Measurements from ENCODE around the gene NDUFC2. TPM values are rescaled to one million over a fixed set of nuclear protein-coding genes. Genes with fewer than 3 reads are reported as not detected.
"Not testable (repeated sequence)": the region's sequence is repeated elsewhere in the genome, so short reads cannot be mapped to it uniquely, and the experiment has no call there.

NDUFC2 gene
- total RNA-seq, 2 experiments from 2014 or later, result 180 to 183 TPM

- CTCF ChIA-PET, result interaction anchor here (0.8 to 2.7 kb wide), 7 partner anchors 9 to 71 kb away, joined by 3 to 14 read pairs (median 11); partner anchors contain the start of gene INTS4
- Mint-ChIP-seq H3K4me1 (ENCODE audit: low read depth) (peaks cover 16% of the 10 kb centered on the region), H3K4me3 (no peak overlapping the region), H3K27me3 (ENCODE audit: low read depth) (no peaks in the 10 kb centered on the region), H3K27ac (no peak overlapping the region), H3K36me3 (ENCODE audit: low read depth) (no peaks in the 10 kb centered on the region), H3K9me3 (no peaks in the 10 kb centered on the region)
- intact Hi-C loops (cut with micrococcal nuclease), result no loop called here
- no peak for DNase-seq
These were observed 35.0 kb downstream of the NDUFC2 start for GRCh38 chr11:78044706-78045105.

GRCh38 chr11:78041843-78042440, 37.7 kb downstream of the NDUFC2 start:
- Mint-ChIP-seq H3K27ac (no peak overlapping the region), H3K4me3 (no peak overlapping the region), H3K4me1 (ENCODE audit: low read depth) (peaks cover 20% of the 10 kb centered on the region), H3K36me3 (ENCODE audit: low read depth) (no peaks in the 10 kb centered on the region), H3K9me3 (no peaks in the 10 kb centered on the region), H3K27me3 (ENCODE audit: low read depth) (no peaks in the 10 kb centered on the region)
- no peak for DNase-seq
- CTCF ChIA-PET, result no interaction called here
- intact Hi-C loops (cut with micrococcal nuclease), result no loop called here

GRCh38 chr11:78041380-78041719, 38.3 kb downstream of the NDUFC2 start:
- H3K9me3 Mint-ChIP-seq; H3K27ac Mint-ChIP-seq; intact Hi-C loops (cut with micrococcal nuclease); H3K27me3 Mint-ChIP-seq (ENCODE audit: low read depth); CTCF ChIA-PET; DNase-seq; H3K4me3 Mint-ChIP-seq; H3K36me3 Mint-ChIP-seq (ENCODE audit: low read depth): not testable (repeated sequence)
- peaks cover 18% of the 10 kb centered on the region for H3K4me1 Mint-ChIP-seq (ENCODE audit: low read depth)

GRCh38 chr11:78040691-78041379, 38.8 kb downstream of the NDUFC2 start:
- H3K9me3 Mint-ChIP-seq, result no peaks in the 10 kb centered on the region
- H3K4me1 Mint-ChIP-seq (ENCODE audit: low read depth), result peaks cover 14% of the 10 kb centered on the region
- intact Hi-C loops (cut with micrococcal nuclease), result no loop called here
- no peaks in the 10 kb centered on the region for H3K27me3 Mint-ChIP-seq (ENCODE audit: low read depth)
- H3K4me3 Mint-ChIP-seq, result no peak overlapping the region
- CTCF ChIA-PET, result no interaction called here
- peak; percentile 16 for DNase-seq
- H3K27ac Mint-ChIP-seq, result no peak overlapping the region
- no peaks in the 10 kb centered on the region for H3K36me3 Mint-ChIP-seq (ENCODE audit: low read depth)

- Mint-ChIP-seq H3K27ac (no peak overlapping the region), H3K27me3 (ENCODE audit: low read depth) (no peaks in the 10 kb centered on the region), H3K4me1 (ENCODE audit: low read depth) (peaks cover 11% of the 10 kb centered on the region), H3K36me3 (ENCODE audit: low read depth) (no peaks in the 10 kb centered on the region), H3K9me3 (no peaks in the 10 kb centered on the region), H3K4me3 (peak overlapping the region; percentile 17)
- intact Hi-C loops (cut with micrococcal nuclease), result no loop called here
- CTCF ChIA-PET, result no interaction called here
- peak; percentile 32 for DNase-seq
These were observed 39.6 kb downstream of the NDUFC2 start for GRCh38 chr11:78039919-78040671.

- Mint-ChIP-seq H3K4me1 (ENCODE audit: low read depth) (peaks cover 11% of the 10 kb centered on the region), H3K4me3 (no peak overlapping the region), H3K27me3 (ENCODE audit: low read depth) (no peaks in the 10 kb centered on the region), H3K36me3 (ENCODE audit: low read depth) (no peaks in the 10 kb centered on the region), H3K27ac (no peak overlapping the region), H3K9me3 (no peaks in the 10 kb centered on the region)
- no peak for DNase-seq
- CTCF ChIA-PET, result no interaction called here
- intact Hi-C loops (cut with micrococcal nuclease), result no loop called here
These were observed 40.2 kb downstream of the NDUFC2 start for GRCh38 chr11:78039391-78039918.

GRCh38 chr11:78038697-78039313, 40.9 kb downstream of the NDUFC2 start:
- Mint-ChIP-seq H3K9me3 (no peaks in the 10 kb centered on the region), H3K36me3 (ENCODE audit: low read depth) (no peaks in the 10 kb centered on the region), H3K4me1 (ENCODE audit: low read depth) (peaks cover 11% of the 10 kb centered on the region), H3K4me3 (no peak overlapping the region), H3K27me3 (ENCODE audit: low read depth) (no peaks in the 10 kb centered on the region), H3K27ac (no peak overlapping the region)
- CTCF ChIA-PET, result no interaction called here
- intact Hi-C loops (cut with micrococcal nuclease), result no loop called here
- no peak for DNase-seq

GRCh38 chr11:78037825-78038620, 41.6 kb downstream of the NDUFC2 start:
- Mint-ChIP-seq H3K4me1 (ENCODE audit: low read depth) (peaks cover 11% of the 10 kb centered on the region), H3K9me3 (no peaks in the 10 kb centered on the region), H3K36me3 (ENCODE audit: low read depth) (no peaks in the 10 kb centered on the region), H3K4me3 (no peak overlapping the region), H3K27me3 (ENCODE audit: low read depth) (no peaks in the 10 kb centered on the region), H3K27ac (no peak overlapping the region)
- no peak for DNase-seq
- intact Hi-C loops (cut with micrococcal nuclease), result no loop called here
- CTCF ChIA-PET, result interaction anchor here (1.0 kb wide), 1 partner anchor 8 kb away, joined by 3 read pairs; no protein-coding TSS in a partner anchor

- no peaks in the 10 kb centered on the region for H3K36me3 Mint-ChIP-seq (ENCODE audit: low read depth)
- H3K27me3 Mint-ChIP-seq (ENCODE audit: low read depth), result no peaks in the 10 kb centered on the region
- H3K9me3 Mint-ChIP-seq, result no peaks in the 10 kb centered on the region
- H3K27ac Mint-ChIP-seq, result no peak overlapping the region
- intact Hi-C loops (cut with micrococcal nuclease), result no loop called here
- CTCF ChIA-PET, result interaction anchor here (1.0 to 2.3 kb wide), 2 partner anchors 9 kb away, joined by 3 to 11 read pairs; no protein-coding TSS in a partner anchor
- H3K4me1 Mint-ChIP-seq (ENCODE audit: low read depth), result peaks cover 11% of the 10 kb centered on the region
- no peak for DNase-seq
- no peak overlapping the region for H3K4me3 Mint-ChIP-seq
These were observed 42.6 kb downstream of the NDUFC2 start for GRCh38 chr11:78037056-78037455.

- DNase-seq, result no peak
- H3K27me3 Mint-ChIP-seq (ENCODE audit: low read depth), result no peaks in the 10 kb centered on the region
- CTCF ChIA-PET, result interaction anchor here (0.7 to 2.3 kb wide), 2 partner anchors 9 to 490 kb away, joined by 4 to 11 read pairs; no protein-coding TSS in a partner anchor
- H3K4me1 Mint-ChIP-seq (ENCODE audit: low read depth), result peaks cover 11% of the 10 kb centered on the region
- no peak overlapping the region for H3K27ac Mint-ChIP-seq
- H3K36me3 Mint-ChIP-seq (ENCODE audit: low read depth), result no peaks in the 10 kb centered on the region
- H3K4me3 Mint-ChIP-seq, result no peak overlapping the region
- intact Hi-C loops (cut with micrococcal nuclease), result no loop called here
- no peaks in the 10 kb centered on the region for H3K9me3 Mint-ChIP-seq
These were observed 43.3 kb downstream of the NDUFC2 start for GRCh38 chr11:78036313-78036712.

- CTCF ChIA-PET, result interaction anchor here (2.3 kb wide), 1 partner anchor 11 kb away, joined by 11 read pairs; no protein-coding TSS in a partner anchor
- H3K27ac Mint-ChIP-seq, result no peak overlapping the region
- H3K9me3 Mint-ChIP-seq, result no peaks in the 10 kb centered on the region
- intact Hi-C loops (cut with micrococcal nuclease), result no loop called here
- H3K36me3 Mint-ChIP-seq (ENCODE audit: low read depth), result no peaks in the 10 kb centered on the region
- no peak overlapping the region for H3K4me3 Mint-ChIP-seq
- H3K27me3 Mint-ChIP-seq (ENCODE audit: low read depth), result no peaks in the 10 kb centered on the region
- H3K4me1 Mint-ChIP-seq (ENCODE audit: low read depth), result peaks cover 3% of the 10 kb centered on the region
- no peak for DNase-seq
These were observed 45.0 kb downstream of the NDUFC2 start for GRCh38 chr11:78034623-78035022.
